DOHH2 (cell line): ENCODE measurements around the gene RASL11A.

Experiments used
- EZH2phosphoT487 ChIP-seq: fragments of 200-600 bp; sonication (generic); IDR thresholded peaks from 2 replicates; pipeline ENCODE4 v1.6.1; 2017; ENCODE audit warnings: borderline replicate concordance, mild to moderate bottlenecking, antibody characterized with exemption, low read length, moderate library complexity, mixed read lengths
- TF ChIP-seq, protein P1 (sequence below): fragments of 200-600 bp; sonication (generic); IDR thresholded peaks from one replicate; pipeline ENCODE4 v1.5.1; 2014; ENCODE audit warnings: antibody characterized with exemption, mild to moderate bottlenecking, low read depth, low read length; ENCODE audit not compliant: poor library complexity, severe bottlenecking

DNA sequence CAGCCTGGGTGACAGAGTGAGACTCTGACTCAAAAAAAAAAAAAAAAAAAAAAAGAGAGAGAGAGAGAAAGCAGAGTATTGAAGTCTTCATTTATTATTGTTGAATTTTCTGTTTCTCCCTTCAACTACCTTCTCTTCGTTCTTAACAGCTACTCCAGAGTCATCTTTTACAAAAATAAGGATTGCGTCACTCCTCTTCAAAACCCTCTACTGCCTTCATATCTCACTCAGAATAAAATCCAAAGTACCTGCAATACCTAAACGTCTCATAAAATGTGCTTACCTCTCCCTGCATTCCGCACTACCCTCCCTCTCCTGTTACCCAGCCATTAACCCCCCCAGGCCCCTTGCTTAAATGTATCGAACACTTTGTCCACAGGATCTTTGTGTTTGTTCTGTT is 36.7 kb upstream of the RASL11A start:
- TF ChIP-seq, protein P1, sequence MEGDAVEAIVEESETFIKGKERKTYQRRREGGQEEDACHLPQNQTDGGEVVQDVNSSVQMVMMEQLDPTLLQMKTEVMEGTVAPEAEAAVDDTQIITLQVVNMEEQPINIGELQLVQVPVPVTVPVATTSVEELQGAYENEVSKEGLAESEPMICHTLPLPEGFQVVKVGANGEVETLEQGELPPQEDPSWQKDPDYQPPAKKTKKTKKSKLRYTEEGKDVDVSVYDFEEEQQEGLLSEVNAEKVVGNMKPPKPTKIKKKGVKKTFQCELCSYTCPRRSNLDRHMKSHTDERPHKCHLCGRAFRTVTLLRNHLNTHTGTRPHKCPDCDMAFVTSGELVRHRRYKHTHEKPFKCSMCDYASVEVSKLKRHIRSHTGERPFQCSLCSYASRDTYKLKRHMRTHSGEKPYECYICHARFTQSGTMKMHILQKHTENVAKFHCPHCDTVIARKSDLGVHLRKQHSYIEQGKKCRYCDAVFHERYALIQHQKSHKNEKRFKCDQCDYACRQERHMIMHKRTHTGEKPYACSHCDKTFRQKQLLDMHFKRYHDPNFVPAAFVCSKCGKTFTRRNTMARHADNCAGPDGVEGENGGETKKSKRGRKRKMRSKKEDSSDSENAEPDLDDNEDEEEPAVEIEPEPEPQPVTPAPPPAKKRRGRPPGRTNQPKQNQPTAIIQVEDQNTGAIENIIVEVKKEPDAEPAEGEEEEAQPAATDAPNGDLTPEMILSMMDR: no peak
- TF ChIP-seq EZH2phosphoT487: no peak
